Thyroid gland (tissue), 4 donors: ENCODE measurements around the gene TEAD2. TPM values are rescaled to one million over a fixed set of nuclear protein-coding genes. Genes with fewer than 3 reads are reported as not detected.

Source experiments
- DNase-seq, 2 donors: peaks; one replicate each; pipeline ENCODE4 v3.0.0-alpha.2; 2019
- H3K27ac ChIP-seq, 3 donors: fragments of 200-600 bp; sonication (generic); 1 replicate in 2 of 3; 2 replicates in 1 of 3; pipeline ENCODE4 v1.5.1; 2016 to 2019; ENCODE audit warnings: mild to moderate bottlenecking in 1 of 3, moderate library complexity in 1 of 3
- H3K27me3 ChIP-seq: fragments of 200-600 bp; sonication (generic); one replicate; pipeline ENCODE4 v1.5.1; 2019
- H3K36me3 ChIP-seq, 2 donors: fragments of 200-600 bp; sonication (generic); one replicate each; pipeline ENCODE4 v1.5.1; 2016 to 2019
- H3K4me1 ChIP-seq, 2 donors: fragments of 200-600 bp; sonication (generic); one replicate each; pipeline ENCODE4 v1.5.1; 2017 to 2019
- H3K4me3 ChIP-seq, 3 donors: fragments of 200-600 bp; sonication (generic); replicated peaks in 1 of 3; 1 replicate in 2 of 3; 2 replicates in 1 of 3; pipeline ENCODE4 v1.5.1; 2016; ENCODE audit warnings: mild to moderate bottlenecking in 1 of 3
- H3K9me3 ChIP-seq: fragments of 200-600 bp; sonication (generic); one replicate; pipeline ENCODE4 v1.5.1; 2017
- CTCF ChIP-seq, 6 experiments: fragments of 200-600 bp in 3 of 6; fragments of 450-650 bp in 3 of 6; sonication (generic) in 3 of 6; IDR thresholded peaks; one replicate each; pipeline ENCODE4 v1.5.1; 2016 to 2019; ENCODE audit warnings: antibody characterized with exemption in 6 of 6, mild to moderate bottlenecking in 2 of 6, inconsistent platforms in 1 of 6, moderate library complexity in 1 of 6
- POLR2A ChIP-seq, 2 donors: fragments of 450-650 bp; IDR thresholded peaks; one replicate each; pipeline ENCODE4 v1.6.1; 2017; ENCODE audit warnings: antibody characterized with exemption in 2 of 2, mild to moderate bottlenecking in 2 of 2, moderate library complexity in 1 of 2
- WGBS, 2 donors: methylation state at CpG; one replicate each; pipeline ENCODE4 v1.1.5; 2017; 5-methylcytosine and 5-hydroxymethylcytosine counted together
- intact Hi-C: fragments of 100-400 bp; cut with DNase I; formaldehyde crosslinking; loops from one replicate; pipeline ENCODE4 v1.15.1; 2023
- total RNA-seq, 4 donors: library from RNA; depleted of rRNA; stranded (reverse); fragments of >200 nt; gene quantifications; one replicate each; pipeline ENCODE4 v1.2.3, GENCODE V29; 2016

Gene TEAD2
- total RNA-seq, 4 donors from 2014 or later = 6.9 to 19.5 (median 13.7) TPM

GRCh38 chr19:49371184-49371583, 9.0 kb upstream of the TEAD2 start:
- no peaks in the 10 kb centered on the region for H3K4me1 ChIP-seq
- no peaks in the 10 kb centered on the region for H3K9me3 ChIP-seq
- intact Hi-C loops = no loop called here
- no peaks in the 10 kb centered on the region for H3K27me3 ChIP-seq
- H3K27ac ChIP-seq = no peak overlapping the region
- no peaks in the 10 kb centered on the region for H3K36me3 ChIP-seq
- 79 to 91% methylated on average over 3 of the region's 3 CpGs for WGBS, 2 donors
- no peak overlapping the region for H3K4me3 ChIP-seq
- TF ChIP-seq CTCF (IDR thresholded peaks at IDR 0.05) = no peak
- TF ChIP-seq POLR2A (IDR thresholded peaks at IDR 0.05) = no peak
- no peak for DNase-seq

- DNase-seq = no peak
- no peak overlapping the region for H3K27ac ChIP-seq
- no peaks in the 10 kb centered on the region for H3K27me3 ChIP-seq
- 91 to 93% methylated on average over 5 of the region's 5 CpGs for WGBS, 2 donors
- no peak overlapping the region for H3K4me3 ChIP-seq
- no peaks in the 10 kb centered on the region for H3K9me3 ChIP-seq
- intact Hi-C loops = no loop called here
- TF ChIP-seq POLR2A (IDR thresholded peaks at IDR 0.05) = no peak
- no peak for TF ChIP-seq CTCF (IDR thresholded peaks at IDR 0.05)
- H3K4me1 ChIP-seq = peaks cover 0 to 2% of the 10 kb centered on the region in 2 donors
- no peaks in the 10 kb centered on the region for H3K36me3 ChIP-seq
Observed at GRCh38 chr19:49368711-49369358, 6.6 kb upstream of the TEAD2 start.

- peaks cover 8 to 17% of the 10 kb centered on the region in 2 donors for H3K4me1 ChIP-seq
- H3K27ac ChIP-seq = no peak overlapping the region
- H3K36me3 ChIP-seq = no peaks in the 10 kb centered on the region
- H3K4me3 ChIP-seq = no peak overlapping the region
- no peaks in the 10 kb centered on the region for H3K9me3 ChIP-seq
- no peak for DNase-seq
- intact Hi-C loops = no loop called here
- TF ChIP-seq CTCF (IDR thresholded peaks at IDR 0.05) (no peak), POLR2A (IDR thresholded peaks at IDR 0.05) (no peak)
- no peaks in the 10 kb centered on the region for H3K27me3 ChIP-seq
Observed at GRCh38 chr19:49366110-49366509, 3.9 kb upstream of the TEAD2 start.

- intact Hi-C loops = no loop called here
- WGBS, 2 donors = 65 to 67% methylated on average over 24 to 27 of the region's 27 CpGs
- H3K36me3 ChIP-seq = no peaks in the 10 kb centered on the region
Observed at GRCh38 chr19:49364083-49364737, 2.0 kb upstream of the TEAD2 start.

More at GRCh38 chr19:49364083-49364737, 2.0 kb upstream of the TEAD2 start:
- TF ChIP-seq CTCF (IDR thresholded peaks at IDR 0.05) = no peak
- no peak for TF ChIP-seq POLR2A (IDR thresholded peaks at IDR 0.05)
- Histone ChIP-seq H3K4me1 (peaks cover 8 to 17% of the 10 kb centered on the region in 2 donors), H3K27ac (no peak overlapping the region), H3K9me3 (no peaks in the 10 kb centered on the region), H3K27me3 (no peaks in the 10 kb centered on the region), H3K4me3 (no peak overlapping the region)
- DNase-seq = no peak
